H1 (cell line): Measurements from ENCODE around the gene RAB11FIP5. TPM values are rescaled to one million over a fixed set of nuclear protein-coding genes. Genes with fewer than 3 reads are reported as not detected.

Source experiments
- ATF3 ChIP-seq: IDR thresholded peaks from 2 replicates; pipeline ENCODE4 v1.6.1; 2011; ENCODE audit warnings: low read depth, mild to moderate bottlenecking, low read length; ENCODE audit not compliant: insufficient read depth
- BRCA1 ChIP-seq: IDR thresholded peaks from 2 replicates; pipeline ENCODE4 v1.6.1; 2012; ENCODE audit warnings: low read depth, low read length, improper control_type of control experiment
- CTCF ChIP-seq, 3 experiments: IDR thresholded peaks; 1 replicate in 2 of 3; 2 replicates in 1 of 3; pipeline versions ENCODE4 v1.5.1 to v1.6.1; 2011; ENCODE audit warnings: low read length in 3 of 3, mild to moderate bottlenecking in 3 of 3, inconsistent platforms in 2 of 3, low read depth in 1 of 3, moderate library complexity in 1 of 3; ENCODE audit not compliant: insufficient read depth in 1 of 3; ENCODE audit errors: control extremely low read depth in 1 of 3
- RNF2 ChIP-seq: fragments of 200-900, 300-1000 bp; sonication (generic); IDR thresholded peaks from 2 replicates; pipeline ENCODE4 v1.7.1; 2016; ENCODE audit warnings: borderline replicate concordance, low read depth, mild to moderate bottlenecking, antibody characterized with exemption, low read length; ENCODE audit not compliant: poor library complexity, severe bottlenecking; ENCODE audit errors: missing control alignments
- TBP ChIP-seq: IDR thresholded peaks from 2 replicates; pipeline ENCODE4 v1.6.1; 2011; ENCODE audit warnings: low read depth, low read length, improper control_type of control experiment
- polyA plus RNA-seq, 7 experiments: library from polyadenylated mRNA; depleted of rRNA in 3 of 7; stranded (reverse) in 5 of 7; unstranded in 2 of 7; fragments of >200 nt in 5 of 7; fragments of 200-250 nt in 2 of 7; gene quantifications; 1 replicate in 5 of 7; 2 replicates in 1 of 7; 4 replicates in 1 of 7; pipeline versions ENCODE4 v1.2.1 to v1.2.3, GENCODE V29; 2011 to 2013; ENCODE audit warnings: missing spikeins in 2 of 7, mixed read lengths in 2 of 7
- total RNA-seq: library from RNA; stranded (reverse); fragmentation: NEBNext Ultra II Directional; extraction: Animal tissue kit (Norgen Biotek cat#: 25700); gene quantifications from 2 replicates; pipeline ENCODE4 v1.2.1, GENCODE V29; 2021

Gene RAB11FIP5
- total and polyA plus RNA-seq, 2 of the 8 experiments (the other 6 are each of a cell fraction or from before 2014, with no cell fraction given), result 6.3 to 17.0 TPM

- TF ChIP-seq CTCF (IDR thresholded peaks at IDR 0.05; ENCODE audit: control extremely low read depth in 1 of 3, insufficient read depth in 1 of 3, low read depth in 1 of 3, low read length in 3 of 3) (no peak), TBP (no peak), RNF2 (no peak), ATF3 (no peak), BRCA1 (no peak)
Observed at GRCh38 chr2:73141896-73142295, 29.1 kb upstream of the RAB11FIP5 start (continued).
